Measurements from ENCODE around the gene ITPRID1. TPM values are rescaled to one million over a fixed set of nuclear protein-coding genes. Genes with fewer than 3 reads are reported as not detected.
"Not testable (repeated sequence)": the region's sequence is repeated elsewhere in the genome, so short reads cannot be mapped to it uniquely, and the experiment has no call there.

Gene ITPRID1
- total RNA-seq, 4 donors from 2014 or later, result 1.6 TPM; not detected in 3

- TF ChIP-seq, protein P1, sequence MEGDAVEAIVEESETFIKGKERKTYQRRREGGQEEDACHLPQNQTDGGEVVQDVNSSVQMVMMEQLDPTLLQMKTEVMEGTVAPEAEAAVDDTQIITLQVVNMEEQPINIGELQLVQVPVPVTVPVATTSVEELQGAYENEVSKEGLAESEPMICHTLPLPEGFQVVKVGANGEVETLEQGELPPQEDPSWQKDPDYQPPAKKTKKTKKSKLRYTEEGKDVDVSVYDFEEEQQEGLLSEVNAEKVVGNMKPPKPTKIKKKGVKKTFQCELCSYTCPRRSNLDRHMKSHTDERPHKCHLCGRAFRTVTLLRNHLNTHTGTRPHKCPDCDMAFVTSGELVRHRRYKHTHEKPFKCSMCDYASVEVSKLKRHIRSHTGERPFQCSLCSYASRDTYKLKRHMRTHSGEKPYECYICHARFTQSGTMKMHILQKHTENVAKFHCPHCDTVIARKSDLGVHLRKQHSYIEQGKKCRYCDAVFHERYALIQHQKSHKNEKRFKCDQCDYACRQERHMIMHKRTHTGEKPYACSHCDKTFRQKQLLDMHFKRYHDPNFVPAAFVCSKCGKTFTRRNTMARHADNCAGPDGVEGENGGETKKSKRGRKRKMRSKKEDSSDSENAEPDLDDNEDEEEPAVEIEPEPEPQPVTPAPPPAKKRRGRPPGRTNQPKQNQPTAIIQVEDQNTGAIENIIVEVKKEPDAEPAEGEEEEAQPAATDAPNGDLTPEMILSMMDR (IDR thresholded peaks at IDR 0.05), result no peak
- no peak for TF ChIP-seq POLR2A (IDR thresholded peaks at IDR 0.05)
- Histone ChIP-seq H3K27ac (no peak overlapping the region), H3K4me1 (no peaks in the 10 kb centered on the region), H3K36me3 (no peaks in the 10 kb centered on the region), H3K27me3 (no peaks in the 10 kb centered on the region), H3K9me3 (no peaks in the 10 kb centered on the region), H3K4me3 (no peak overlapping the region)
- no peak for DNase-seq
- intact Hi-C loops (cut with DNase I; ENCODE audit: low total_unique reads), result no loop called here
Measured at GRCh38 chr7:31526864-31527263, 13.0 kb downstream of the ITPRID1 start.

DNA sequence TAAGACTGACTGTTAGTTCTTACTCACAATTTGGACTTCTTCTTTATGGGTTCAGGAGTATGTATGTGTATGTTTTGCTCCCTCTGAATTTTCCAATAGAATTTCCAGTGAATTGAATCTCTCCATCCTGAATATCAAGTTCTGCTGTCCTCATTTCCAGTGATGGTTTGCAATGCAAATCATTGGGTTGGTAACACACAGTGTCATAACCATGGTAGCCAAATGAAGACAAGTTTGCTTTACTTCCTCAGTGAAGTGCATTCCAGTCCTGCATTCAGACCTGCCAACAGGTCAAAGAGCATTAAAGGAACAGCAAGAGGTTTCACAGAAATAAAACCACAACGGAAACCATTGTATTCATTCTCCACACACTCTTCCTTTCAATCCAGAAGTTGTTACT lies 15.2 kb downstream of the ITPRID1 start:
- TF ChIP-seq, protein P1 (IDR thresholded peaks at IDR 0.05), result no peak
- no peak for TF ChIP-seq POLR2A (IDR thresholded peaks at IDR 0.05)
- H3K36me3 ChIP-seq, result no peaks in the 10 kb centered on the region
- no peaks in the 10 kb centered on the region for H3K4me1 ChIP-seq
- intact Hi-C loops (cut with DNase I; ENCODE audit: low total_unique reads), result no loop called here
- no peak overlapping the region for H3K27ac ChIP-seq
- no peaks in the 10 kb centered on the region for H3K27me3 ChIP-seq
- no peak overlapping the region for H3K4me3 ChIP-seq
- no peak for DNase-seq
- no peaks in the 10 kb centered on the region for H3K9me3 ChIP-seq

GRCh38 chr7:31540651-31541185 lies 26.8 kb downstream of the ITPRID1 start:
- intact Hi-C loops (cut with DNase I; ENCODE audit: low total_unique reads); H3K27ac ChIP-seq; DNase-seq; H3K4me3 ChIP-seq; H3K27me3 ChIP-seq; H3K4me1 ChIP-seq; H3K9me3 ChIP-seq; H3K36me3 ChIP-seq: not testable (repeated sequence)

GRCh38 chr7:31545549-31545948 lies 31.7 kb downstream of the ITPRID1 start:
- no peak for DNase-seq
- H3K4me3 ChIP-seq, result no peak overlapping the region
- no peaks in the 10 kb centered on the region for H3K27me3 ChIP-seq
- no peaks in the 10 kb centered on the region for H3K4me1 ChIP-seq
- TF ChIP-seq POLR2A (IDR thresholded peaks at IDR 0.05), result no peak
- H3K36me3 ChIP-seq, result no peaks in the 10 kb centered on the region
- intact Hi-C loops (cut with DNase I; ENCODE audit: low total_unique reads), result no loop called here
- no peaks in the 10 kb centered on the region for H3K9me3 ChIP-seq
- H3K27ac ChIP-seq, result no peak overlapping the region

DNA sequence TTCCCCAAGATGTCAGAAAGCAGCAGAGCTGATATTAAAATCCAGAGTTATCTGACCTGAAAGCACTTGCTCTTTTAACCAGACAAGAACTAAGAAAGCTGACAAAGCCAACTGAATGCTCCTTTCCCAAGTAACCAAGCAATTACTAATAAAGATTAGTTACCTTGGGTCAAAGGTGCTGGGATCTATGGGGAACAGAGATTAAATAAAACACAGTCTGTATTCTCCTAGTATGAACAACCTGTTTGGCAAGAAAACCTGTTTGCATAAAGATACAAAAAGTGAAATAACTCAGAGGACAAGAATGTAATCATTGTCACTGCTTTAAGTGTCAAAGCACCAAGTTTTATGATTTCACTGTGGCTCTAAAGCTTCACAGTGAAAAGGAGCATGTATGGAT lies 35.7 kb downstream of the ITPRID1 start:
- intact Hi-C loops (cut with DNase I; ENCODE audit: low total_unique reads), result no loop called here
- no peak for TF ChIP-seq POLR2A (IDR thresholded peaks at IDR 0.05)
- no peak overlapping the region for H3K4me3 ChIP-seq

GRCh38 chr7:31550432-31550831 lies 36.5 kb downstream of the ITPRID1 start:
- Histone ChIP-seq H3K4me3 (no peak overlapping the region), H3K36me3 (no peaks in the 10 kb centered on the region), H3K4me1 (no peaks in the 10 kb centered on the region), H3K27ac (no peak overlapping the region), H3K9me3 (no peaks in the 10 kb centered on the region), H3K27me3 (peaks cover 0 to 3% of the 10 kb centered on the region in 2 donors)
- TF ChIP-seq POLR2A (IDR thresholded peaks at IDR 0.05), result no peak
- TF ChIP-seq, protein P1 (IDR thresholded peaks at IDR 0.05), result no peak
- intact Hi-C loops (cut with DNase I; ENCODE audit: low total_unique reads), result no loop called here
- no peak for DNase-seq

More for the DNA sequence above, 35.7 kb downstream of the ITPRID1 start:
- Histone ChIP-seq H3K36me3 (no peaks in the 10 kb centered on the region), H3K4me1 (no peaks in the 10 kb centered on the region), H3K27me3 (no peaks in the 10 kb centered on the region), H3K27ac (no peak overlapping the region), H3K9me3 (no peaks in the 10 kb centered on the region)
- no peak for DNase-seq

DNA sequence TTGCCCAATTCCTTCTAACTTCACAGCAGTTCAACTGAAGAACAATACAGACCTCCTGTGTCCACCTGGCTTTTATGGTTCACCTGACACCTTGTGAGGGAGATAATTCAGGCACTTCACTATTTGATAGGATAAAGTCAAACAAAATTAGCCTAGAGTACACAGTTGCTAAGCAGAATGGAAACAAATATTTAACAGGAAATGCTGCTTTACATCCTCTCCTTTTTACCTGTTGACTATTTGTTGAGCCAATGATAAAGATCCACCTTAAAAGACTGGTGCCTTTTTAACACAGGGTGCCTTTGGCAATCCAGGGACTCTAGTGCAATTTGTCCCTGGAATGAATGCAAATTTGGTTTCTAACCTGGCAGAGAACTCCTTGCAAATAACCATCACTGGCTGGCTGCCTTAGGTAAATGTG lies 39.8 kb downstream of the ITPRID1 start:
- Histone ChIP-seq H3K36me3 (no peaks in the 10 kb centered on the region), H3K4me1 (no peaks in the 10 kb centered on the region), H3K27me3 (peaks cover 0 to 3% of the 10 kb centered on the region in 2 donors), H3K27ac (no peak overlapping the region), H3K4me3 (no peak overlapping the region), H3K9me3 (no peaks in the 10 kb centered on the region)
- intact Hi-C loops (cut with DNase I; ENCODE audit: low total_unique reads), result no loop called here
- TF ChIP-seq POLR2A (IDR thresholded peaks at IDR 0.05), result no peak
- TF ChIP-seq, protein P1 (IDR thresholded peaks at IDR 0.05), result no peak
- no peak for DNase-seq

All from uterus (tissue), 4 donors.